H9 (cell line): ENCODE measurements around the gene GFPT1. TPM values are rescaled to one million over a fixed set of nuclear protein-coding genes. Genes with fewer than 3 reads are reported as not detected.

Experiments used
- DNase-seq: peaks from one replicate; pipeline ENCODE4 v3.0.0-alpha.2; 2017
- H2AFZ ChIP-seq: one replicate; pipeline ENCODE4 v1.6.1; 2013; ENCODE audit warnings: mild to moderate bottlenecking, low read length, control low read depth, moderate library complexity
- H2AK5ac ChIP-seq: 2 replicates; pipeline ENCODE4 v1.6.1; 2013; ENCODE audit warnings: low read length, control low read depth, mixed read lengths; ENCODE audit not compliant: insufficient read length
- H2BK120ac ChIP-seq: one replicate; pipeline ENCODE4 v1.6.1; 2013; ENCODE audit warnings: low read depth, mild to moderate bottlenecking, low read length, control low read depth, inconsistent platforms; ENCODE audit not compliant: poor library complexity, severe bottlenecking
- H2BK12ac ChIP-seq: 2 replicates; pipeline ENCODE4 v1.6.1; 2013; ENCODE audit warnings: low read length, control low read depth, mixed read lengths, low read depth; ENCODE audit not compliant: insufficient read length
- H2BK15ac ChIP-seq: 2 replicates; pipeline ENCODE4 v1.6.1; 2013; ENCODE audit warnings: low read depth, low read length, control low read depth
- H2BK20ac ChIP-seq: one replicate; pipeline ENCODE4 v1.6.1; 2013; ENCODE audit warnings: low read depth, mild to moderate bottlenecking, low read length, control low read depth, inconsistent platforms; ENCODE audit not compliant: poor library complexity, severe bottlenecking
- H2BK5ac ChIP-seq: 2 replicates; pipeline ENCODE4 v1.6.1; 2013; ENCODE audit warnings: low read length, control low read depth, mixed read lengths; ENCODE audit not compliant: insufficient read length
- H3K14ac ChIP-seq: 2 replicates; pipeline ENCODE4 v1.6.1; 2013; ENCODE audit warnings: low read length, control low read depth; ENCODE audit not compliant: insufficient read depth
- H3K18ac ChIP-seq: 2 replicates; pipeline ENCODE4 v1.6.1; 2013; ENCODE audit warnings: low read depth, mild to moderate bottlenecking, mixed read lengths, low read length, control low read depth; ENCODE audit not compliant: insufficient read length
- H3K23ac ChIP-seq: 2 replicates; pipeline ENCODE4 v1.6.1; 2013; ENCODE audit warnings: low read length, control low read depth, mixed read lengths, low read depth; ENCODE audit not compliant: insufficient read length
- H3K23me2 ChIP-seq: 2 replicates; pipeline ENCODE4 v1.6.1; 2013; ENCODE audit warnings: low read depth, mild to moderate bottlenecking, mixed read lengths, low read length, control low read depth; ENCODE audit not compliant: insufficient read length, poor library complexity, severe bottlenecking
- H3K27ac ChIP-seq: 2 replicates; pipeline ENCODE4 v1.5.1; 2013; ENCODE audit warnings: low read length, control low read depth, mixed read lengths, low read depth; ENCODE audit not compliant: insufficient read length
- H3K27me3 ChIP-seq: 2 replicates; pipeline ENCODE4 v1.6.1; 2013; ENCODE audit warnings: low read length, control low read depth, inconsistent platforms; ENCODE audit not compliant: insufficient read depth
- H3K4ac ChIP-seq: 2 replicates; pipeline ENCODE4 v1.6.1; 2013; ENCODE audit warnings: low read depth, mild to moderate bottlenecking, control low read depth, inconsistent platforms, low read length, moderate library complexity
- H3K4me1 ChIP-seq: 2 replicates; pipeline ENCODE4 v1.6.1; 2013; ENCODE audit warnings: low read length, control low read depth, inconsistent platforms; ENCODE audit not compliant: insufficient read depth
- H3K4me2 ChIP-seq: 2 replicates; pipeline ENCODE4 v1.6.1; 2013; ENCODE audit warnings: low read length, control low read depth, mixed read lengths; ENCODE audit not compliant: insufficient read length, insufficient read depth
- H3K56ac ChIP-seq: 2 replicates; pipeline ENCODE4 v1.6.1; 2013; ENCODE audit warnings: low read depth, mild to moderate bottlenecking, mixed read lengths, low read length, control low read depth; ENCODE audit not compliant: insufficient read length
- H3K79me1 ChIP-seq: 2 replicates; pipeline ENCODE4 v1.6.1; 2013; ENCODE audit warnings: low read depth, mild to moderate bottlenecking, moderate library complexity, low read length, control low read depth, inconsistent platforms; ENCODE audit not compliant: insufficient read depth, poor library complexity, severe bottlenecking
- H3K79me2 ChIP-seq: 2 replicates; pipeline ENCODE4 v1.6.1; 2013; ENCODE audit warnings: low read length, control low read depth, inconsistent platforms; ENCODE audit not compliant: insufficient read depth
- H3K9ac ChIP-seq: 2 replicates; pipeline ENCODE4 v1.6.1; 2013; ENCODE audit warnings: low read length, control low read depth, mixed read lengths; ENCODE audit not compliant: insufficient read length; ENCODE audit errors: extremely low read depth
- H3K9me3 ChIP-seq: one replicate; pipeline ENCODE4 v1.6.1; 2013; ENCODE audit warnings: low read depth, low read length, inconsistent platforms; ENCODE audit not compliant: control insufficient read depth
- H3T11ph ChIP-seq: one replicate; pipeline ENCODE4 v1.6.1; 2013; ENCODE audit warnings: mild to moderate bottlenecking, low read length, control low read depth, inconsistent platforms
- H4K20me1 ChIP-seq: one replicate; pipeline ENCODE4 v1.6.1; 2013; ENCODE audit not compliant: control insufficient read depth, insufficient read length, insufficient read depth
- H4K5ac ChIP-seq: 2 replicates; pipeline ENCODE4 v1.6.1; 2013; ENCODE audit warnings: low read depth, mild to moderate bottlenecking, mixed read lengths, low read length, control low read depth; ENCODE audit not compliant: insufficient read length
- H4K8ac ChIP-seq: replicated peaks from 2 replicates; pipeline ENCODE4 v1.6.1; 2013; ENCODE audit warnings: low read length, control low read depth, mixed read lengths, low read depth; ENCODE audit not compliant: insufficient read length
- H4K91ac ChIP-seq: 2 replicates; pipeline ENCODE4 v1.6.1; 2013; ENCODE audit warnings: low read depth, mild to moderate bottlenecking, moderate library complexity, mixed read lengths, low read length, control low read depth; ENCODE audit not compliant: insufficient read length
- H3K27ac Mint-ChIP-seq, 3 experiments: 2 replicates in 2 of 3; 3 replicates in 1 of 3; pipeline ENCODE4 v1.8.0; 2020 to 2021; ENCODE audit warnings: mixed read lengths in 3 of 3, mild to moderate bottlenecking in 1 of 3, moderate library complexity in 1 of 3
- H3K27me3 Mint-ChIP-seq: 2 replicates; pipeline ENCODE4 v1.8.0; 2021; ENCODE audit warnings: low read depth, mild to moderate bottlenecking, moderate library complexity, mixed read lengths
- H3K36me3 Mint-ChIP-seq, 3 experiments: 2 replicates in 2 of 3; 3 replicates in 1 of 3; pipeline ENCODE4 v1.8.0; 2020 to 2021; ENCODE audit warnings: low read depth in 3 of 3, mixed read lengths in 3 of 3; ENCODE audit not compliant: insufficient read depth in 1 of 3
- H3K4me1 Mint-ChIP-seq, 2 experiments: 2 replicates each; pipeline ENCODE4 v1.8.0; 2020; ENCODE audit warnings: mixed read lengths in 2 of 2
- H3K4me3 Mint-ChIP-seq, 2 experiments: 2 replicates in 1 of 2; 3 replicates in 1 of 2; pipeline ENCODE4 v1.8.0; 2020 to 2021; ENCODE audit warnings: mild to moderate bottlenecking in 2 of 2, mixed read lengths in 2 of 2, moderate library complexity in 1 of 2
- H3K9me3 Mint-ChIP-seq, 2 experiments: 2 replicates in 1 of 2; 3 replicates in 1 of 2; pipeline ENCODE4 v1.8.0; 2020; ENCODE audit warnings: mild to moderate bottlenecking in 2 of 2, mixed read lengths in 2 of 2, moderate library complexity in 1 of 2
- CTCF ChIP-seq: fragments of 200-600 bp; sonication (generic); conservative IDR thresholded peaks from 3 replicates; pipeline ENCODE4 v1.8.0; 2021; ENCODE audit warnings: antibody characterized with exemption, mild to moderate bottlenecking
- WGBS: extraction: QIAGEN DNeasy Blood & Tissue Kit; methylation state at CpG from one replicate; pipeline ENCODE4 v1.1.7; 2013; ENCODE audit warnings: missing lambda C conversion rate, low lambda C conversion rate, mixed read lengths; ENCODE audit not compliant: insufficient read length; ENCODE audit errors: extremely low coverage; 5-methylcytosine and 5-hydroxymethylcytosine counted together
- total RNA-seq: library from RNA; stranded (reverse); gene quantifications from 2 replicates; pipeline ENCODE4 v1.2.1, GENCODE V29; 2021

Gene GFPT1
- total RNA-seq, 1 experiment from 2014 or later: 84.4 TPM

- Histone ChIP-seq H3K79me2 (no peaks in the 10 kb centered on the region), H2AFZ (no peak overlapping the region), H4K8ac (no peak overlapping the region), H3K9ac (no peak overlapping the region), H3K23ac (no peak overlapping the region), H3T11ph (no peak overlapping the region), H2BK20ac (no peak overlapping the region), H4K91ac (no peak overlapping the region), H3K27me3 (no peaks in the 10 kb centered on the region), H4K20me1 (no peaks in the 10 kb centered on the region), H3K79me1 (no peaks in the 10 kb centered on the region), H3K9me3 (no peaks in the 10 kb centered on the region), H3K27ac (no peak overlapping the region), H3K18ac (no peak overlapping the region), H2BK12ac (no peak overlapping the region), H2AK5ac (no peak overlapping the region), H2BK120ac (no peak overlapping the region), H3K14ac (no peak overlapping the region), H3K4me1 (no peaks in the 10 kb centered on the region), H2BK5ac (no peak overlapping the region), H3K4ac (no peak overlapping the region), H3K4me2 (no peak overlapping the region), H2BK15ac (no peak overlapping the region), H3K56ac (no peak overlapping the region), H4K5ac (no peak overlapping the region), H3K23me2 (no peaks in the 10 kb centered on the region)
- WGBS: no CpG with 5 or more reads among the region's 3 CpGs
- Mint-ChIP-seq H3K4me3 (no peak overlapping the region), H3K27me3 (no peaks in the 10 kb centered on the region), H3K36me3 (peaks cover 27 to 91% (median 86%) of the 10 kb centered on the region in 3 experiments), H3K9me3 (no peaks in the 10 kb centered on the region), H3K27ac (no peak overlapping the region), H3K4me1 (no peaks in the 10 kb centered on the region)
- no peak for TF ChIP-seq CTCF
- DNase-seq: no peak
These were observed 46.8 kb downstream of the GFPT1 start for GRCh38 chr2:69340101-69340775.
